ENCODE results near the gene SYT8. TPM values are rescaled to one million over a fixed set of nuclear protein-coding genes. Genes with fewer than 3 reads are reported as not detected.
A peak's percentile ranks its signal among the peaks of the same experiment; 100 is the strongest.

SYT8 gene
- total RNA-seq, 2 experiments from 2014 or later, result not detected

- H3K4me1 ChIP-seq (ENCODE audit: insufficient read depth, low read length), result peaks cover 97% of the 10 kb centered on the region
- no peaks in the 10 kb centered on the region for H3K9me3 ChIP-seq (ENCODE audit: control insufficient read depth in 1 of 2, insufficient read depth in 1 of 2, low read length in 2 of 2)
- intact Hi-C loops (cut with DNase I, micrococcal nuclease), result no loop called here
- no peak overlapping the region for H3K4me3 ChIP-seq (ENCODE audit: low read length)
- no peaks in the 10 kb centered on the region for H3K9me3 Mint-ChIP-seq
- peaks cover 78% of the 10 kb centered on the region for H3K4me1 Mint-ChIP-seq (ENCODE audit: low read depth)
- ATAC-seq (ENCODE audit: poor library complexity) (no peak), DNase-seq (no peak)
- H3K27ac Mint-ChIP-seq, result peak overlapping the region; percentile 91
- H3K27me3 ChIP-seq (ENCODE audit: control insufficient read depth in 1 of 2, insufficient read depth in 2 of 2, low read length in 2 of 2), result no peaks in the 10 kb centered on the region
- no peaks in the 10 kb centered on the region for H3K27me3 Mint-ChIP-seq
- ChIA-PET CTCF (interaction anchor here (1.7 to 3.6 kb wide), 2 partner anchors 34 to 154 kb away, joined by 4 to 13 read pairs; no protein-coding TSS in a partner anchor), POLR2A (interaction anchor here (0.8 to 0.9 kb wide), 2 partner anchors 68 to 99 kb away, joined by 3 read pairs; no protein-coding TSS in a partner anchor)
- no peaks in the 10 kb centered on the region for H3K36me3 ChIP-seq (ENCODE audit: insufficient read depth, low read length)
- peak overlapping the region; percentile 30 for H3K4me3 Mint-ChIP-seq
- H3K27ac ChIP-seq (ENCODE audit: low read depth in 1 of 2, low read length in 2 of 2), result no peak overlapping the region
- H3K36me3 Mint-ChIP-seq (ENCODE audit: low read depth), result peaks cover 5% of the 10 kb centered on the region
- no peak for TF ChIP-seq CTCF (IDR thresholded peaks at IDR 0.05)
Observed at GRCh38 chr11:1847926-1848639, 13.3 kb downstream of the SYT8 start.

- TF ChIP-seq CTCF (IDR thresholded peaks at IDR 0.05), result no peak
- Mint-ChIP-seq H3K36me3 (ENCODE audit: low read depth) (peaks cover 11% of the 10 kb centered on the region), H3K27ac (peak overlapping the region; percentile 91), H3K9me3 (no peaks in the 10 kb centered on the region), H3K4me1 (ENCODE audit: low read depth) (peaks cover 73% of the 10 kb centered on the region), H3K4me3 (peak overlapping the region; percentile 34), H3K27me3 (no peaks in the 10 kb centered on the region)
- POLR2A ChIA-PET, result interaction anchor here (0.8 to 0.9 kb wide), 2 partner anchors 68 to 99 kb away, joined by 3 read pairs; no protein-coding TSS in a partner anchor
- no peak overlapping the region for H3K4me3 ChIP-seq (ENCODE audit: low read length)
- intact Hi-C loops (cut with DNase I, micrococcal nuclease), result no loop called here
- peaks cover 93% of the 10 kb centered on the region for H3K4me1 ChIP-seq (ENCODE audit: insufficient read depth, low read length)
- no peaks in the 10 kb centered on the region for H3K27me3 ChIP-seq (ENCODE audit: control insufficient read depth in 1 of 2, insufficient read depth in 2 of 2, low read length in 2 of 2)
- DNase-seq (no peak), ATAC-seq (ENCODE audit: poor library complexity) (no peak)
- no peaks in the 10 kb centered on the region for H3K36me3 ChIP-seq (ENCODE audit: insufficient read depth, low read length)
- CTCF ChIA-PET, result interaction anchor here (1.7 to 3.6 kb wide), 2 partner anchors 34 to 155 kb away, joined by 4 to 13 read pairs; no protein-coding TSS in a partner anchor
- peak overlapping the region in 1 of 2 donors; percentile 26 for H3K27ac ChIP-seq (ENCODE audit: low read depth in 1 of 2, low read length in 2 of 2)
- H3K9me3 ChIP-seq (ENCODE audit: control insufficient read depth in 1 of 2, insufficient read depth in 1 of 2, low read length in 2 of 2), result no peaks in the 10 kb centered on the region
Observed at GRCh38 chr11:1848640-1849430, 14.0 kb downstream of the SYT8 start.

- intact Hi-C loops (cut with DNase I, micrococcal nuclease), result loop anchor here (1.0 to 10.0 kb wide), 5 partner anchors 14 to 543 kb away; partner anchors contain the start of gene CTSD (in 1 of the 2)
- no peaks in the 10 kb centered on the region for H3K27me3 ChIP-seq (ENCODE audit: control insufficient read depth in 1 of 2, insufficient read depth in 2 of 2, low read length in 2 of 2)
- H3K9me3 Mint-ChIP-seq, result no peaks in the 10 kb centered on the region
- H3K4me3 Mint-ChIP-seq, result peak overlapping the region; percentile 98
- TF ChIP-seq CTCF (IDR thresholded peaks at IDR 0.05), result no peak
- peaks cover 54% of the 10 kb centered on the region for H3K4me1 Mint-ChIP-seq (ENCODE audit: low read depth)
- H3K27ac Mint-ChIP-seq, result peak overlapping the region; percentile 91
- H3K27ac ChIP-seq (ENCODE audit: low read depth in 1 of 2, low read length in 2 of 2), result peak overlapping the region; percentile 88 to 91
- POLR2A ChIA-PET, result interaction anchor here (0.9 to 3.6 kb wide), 20 partner anchors 9 to 279 kb away, joined by 3 to 23 read pairs (median 6); partner anchors contain the start of genes DUSP8, PRR33 and TNNI2
- peak overlapping the region; percentile 32 for H3K4me3 ChIP-seq (ENCODE audit: low read length)
- peaks cover 16% of the 10 kb centered on the region for H3K36me3 ChIP-seq (ENCODE audit: insufficient read depth, low read length)
- no peaks in the 10 kb centered on the region for H3K9me3 ChIP-seq (ENCODE audit: control insufficient read depth in 1 of 2, insufficient read depth in 1 of 2, low read length in 2 of 2)
- no peaks in the 10 kb centered on the region for H3K27me3 Mint-ChIP-seq
- CTCF ChIA-PET, result interaction anchor here (0.8 to 4.4 kb wide), 8 partner anchors 18 to 300 kb away, joined by 3 to 37 read pairs (median 5); no protein-coding TSS in a partner anchor
- DNase-seq (peak in 1 of 14 experiments; percentile 43), ATAC-seq (ENCODE audit: poor library complexity) (no peak)
- peaks cover 93% of the 10 kb centered on the region for H3K4me1 ChIP-seq (ENCODE audit: insufficient read depth, low read length)
- H3K36me3 Mint-ChIP-seq (ENCODE audit: low read depth), result peaks cover 14% of the 10 kb centered on the region
Observed at GRCh38 chr11:1851468-1852180, 16.8 kb downstream of the SYT8 start.

All from CD4-positive, alpha-beta T cell (primary cell).